ENCODE data around the gene TMEM258.

GRCh38 chr11:61768376-61769076, 23.9 kb downstream of the TMEM258 start:
- no peak for TF ChIP-seq KLF6 (CRISPR knock-in tag; IDR thresholded peaks at IDR 0.05; ENCODE audit: borderline replicate concordance)
- no peak for TF ChIP-seq KAT7 (CRISPR knock-in tag; IDR thresholded peaks at IDR 0.05; ENCODE audit: borderline replicate concordance)
- no peak for TF ChIP-seq CTCF (IDR thresholded peaks at IDR 0.05 in 2 of 3, conservative IDR thresholded peaks at IDR 0.05 in 1 of 3; ENCODE audit: insufficient read depth in 2 of 3, low read depth in 1 of 3, low read length in 3 of 3)
- no peak for TF ChIP-seq PPARD (CRISPR knock-in tag; IDR thresholded peaks at IDR 0.05)
- TF ChIP-seq BMI1 (IDR thresholded peaks at IDR 0.05; ENCODE audit: low read length): no peak
- TF ChIP-seq HNRNPUL1 (IDR thresholded peaks at IDR 0.05; ENCODE audit: low read length): no peak

All from K562 (cell line).